ENCODE measurements around the gene SESN1. TPM values are rescaled to one million over a fixed set of nuclear protein-coding genes. Genes with fewer than 3 reads are reported as not detected.

Gene SESN1
- total RNA-seq, 3 donors from 2014 or later, result 23.5 to 42.6 (median 32.8) TPM

GRCh38 chr6:108955329-108955949 lies 139.2 kb downstream of the SESN1 start:
- TF ChIP-seq, protein P1, sequence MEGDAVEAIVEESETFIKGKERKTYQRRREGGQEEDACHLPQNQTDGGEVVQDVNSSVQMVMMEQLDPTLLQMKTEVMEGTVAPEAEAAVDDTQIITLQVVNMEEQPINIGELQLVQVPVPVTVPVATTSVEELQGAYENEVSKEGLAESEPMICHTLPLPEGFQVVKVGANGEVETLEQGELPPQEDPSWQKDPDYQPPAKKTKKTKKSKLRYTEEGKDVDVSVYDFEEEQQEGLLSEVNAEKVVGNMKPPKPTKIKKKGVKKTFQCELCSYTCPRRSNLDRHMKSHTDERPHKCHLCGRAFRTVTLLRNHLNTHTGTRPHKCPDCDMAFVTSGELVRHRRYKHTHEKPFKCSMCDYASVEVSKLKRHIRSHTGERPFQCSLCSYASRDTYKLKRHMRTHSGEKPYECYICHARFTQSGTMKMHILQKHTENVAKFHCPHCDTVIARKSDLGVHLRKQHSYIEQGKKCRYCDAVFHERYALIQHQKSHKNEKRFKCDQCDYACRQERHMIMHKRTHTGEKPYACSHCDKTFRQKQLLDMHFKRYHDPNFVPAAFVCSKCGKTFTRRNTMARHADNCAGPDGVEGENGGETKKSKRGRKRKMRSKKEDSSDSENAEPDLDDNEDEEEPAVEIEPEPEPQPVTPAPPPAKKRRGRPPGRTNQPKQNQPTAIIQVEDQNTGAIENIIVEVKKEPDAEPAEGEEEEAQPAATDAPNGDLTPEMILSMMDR (IDR thresholded peaks at IDR 0.05), result no peak
- H3K4me1 ChIP-seq (ENCODE audit: low read depth), result no peaks in the 10 kb centered on the region
- H3K9me3 ChIP-seq, result no peaks in the 10 kb centered on the region
- DNase-seq (no peak), ATAC-seq (no peak)
- intact Hi-C loops (cut with DNase I, micrococcal nuclease), result no loop called here
- no peak overlapping the region for H3K4me3 ChIP-seq
- no peaks in the 10 kb centered on the region for H3K36me3 ChIP-seq (ENCODE audit: low read depth)

DNA sequence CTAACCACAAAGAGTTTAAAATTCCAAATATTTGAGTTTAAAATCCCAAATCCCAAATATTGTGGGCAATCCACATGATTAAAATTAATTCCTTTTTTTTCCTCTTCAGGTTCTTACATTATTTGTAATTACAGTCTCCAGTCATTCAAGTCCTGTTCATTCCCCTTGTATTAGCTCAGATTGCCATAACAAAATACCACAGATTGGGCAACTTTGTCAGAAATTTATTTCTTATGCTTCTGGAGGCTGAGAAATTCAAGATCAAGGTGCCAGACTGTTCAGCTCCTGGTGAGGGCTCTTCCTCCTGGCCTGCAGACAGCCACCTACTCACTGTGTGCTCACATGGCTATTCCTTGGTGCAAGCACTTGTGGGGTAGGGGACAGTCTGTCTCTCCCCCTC lies 141.0 kb downstream of the SESN1 start:
- TF ChIP-seq, protein P1 (IDR thresholded peaks at IDR 0.05), result no peak
- Histone ChIP-seq H3K4me3 (no peak overlapping the region), H3K36me3 (ENCODE audit: low read depth) (no peaks in the 10 kb centered on the region), H3K9me3 (no peaks in the 10 kb centered on the region), H3K4me1 (ENCODE audit: low read depth) (no peaks in the 10 kb centered on the region)
- ATAC-seq (no peak), DNase-seq (no peak)
- intact Hi-C loops (cut with DNase I, micrococcal nuclease), result no loop called here

DNA sequence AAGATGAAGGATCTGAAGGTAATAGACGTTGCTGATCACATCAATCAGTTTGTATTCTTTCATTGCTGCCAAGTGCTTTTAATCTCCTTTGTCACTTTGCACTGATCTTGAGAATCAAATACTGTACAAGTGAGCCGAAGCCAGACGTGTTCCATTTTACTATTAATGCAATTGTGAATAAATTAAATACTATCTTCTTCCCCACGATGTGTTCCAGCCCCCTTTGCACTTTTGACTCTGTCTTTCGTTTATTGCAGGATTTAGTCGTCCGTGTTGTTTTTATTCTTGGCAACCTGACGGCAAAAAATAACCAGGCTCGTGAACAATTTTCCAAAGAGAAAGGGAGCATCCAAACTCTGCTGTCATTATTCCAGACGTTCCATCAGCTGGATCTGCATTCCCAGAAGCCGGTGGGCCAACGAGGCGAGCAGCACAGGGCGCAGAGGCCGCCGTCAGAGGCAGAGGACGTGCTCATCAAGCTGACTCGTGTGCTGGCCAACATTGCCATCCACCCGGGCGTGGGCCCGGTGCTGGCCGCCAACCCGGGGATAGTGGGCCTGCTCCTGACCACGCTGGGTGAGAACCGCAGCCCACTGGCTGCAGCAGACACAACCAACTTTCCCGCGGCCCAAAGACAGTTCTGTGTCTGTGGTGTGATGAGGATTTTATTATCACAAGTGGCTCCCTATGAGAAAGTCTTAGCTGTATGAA lies 141.7 kb downstream of the SESN1 start:
- Histone ChIP-seq H3K4me1 (ENCODE audit: low read depth) (no peaks in the 10 kb centered on the region), H3K4me3 (no peak overlapping the region), H3K36me3 (ENCODE audit: low read depth) (no peaks in the 10 kb centered on the region), H3K9me3 (no peaks in the 10 kb centered on the region)
- no peak for ATAC-seq
- intact Hi-C loops (cut with DNase I, micrococcal nuclease), result no loop called here
- DNase-seq, result no peak
- TF ChIP-seq, protein P1 (IDR thresholded peaks at IDR 0.05), result no peak

DNA sequence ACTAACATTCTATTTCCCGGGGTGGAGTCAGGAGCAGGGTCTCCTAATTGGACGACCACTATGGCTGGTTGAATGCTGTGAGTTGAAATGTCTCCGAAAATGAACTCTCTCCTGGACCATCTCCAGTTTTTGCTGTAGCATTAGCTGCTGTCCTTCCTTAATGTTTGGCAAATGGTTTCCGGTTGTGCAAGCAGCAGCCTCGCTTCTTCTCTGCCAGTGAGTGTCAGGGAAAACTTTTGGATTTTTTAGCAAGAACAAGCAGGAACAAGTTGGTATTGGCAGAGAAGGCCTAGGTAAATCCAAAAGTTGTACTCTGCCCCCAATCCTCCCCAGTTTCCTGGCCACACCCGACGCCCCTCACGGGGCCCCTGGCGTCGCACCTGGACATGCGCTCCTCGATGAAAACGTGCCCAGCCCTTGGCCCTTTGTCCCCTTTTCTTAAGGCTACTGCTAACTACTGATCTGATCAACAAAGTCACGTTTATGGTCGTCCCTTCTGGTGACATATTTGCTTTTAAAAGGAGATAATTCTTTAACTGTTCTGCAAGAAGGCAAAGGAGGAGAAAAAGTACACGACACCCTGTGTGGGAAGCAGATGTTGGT lies 143.2 kb downstream of the SESN1 start:
- no peaks in the 10 kb centered on the region for H3K36me3 ChIP-seq (ENCODE audit: low read depth)
- H3K9me3 ChIP-seq, result no peaks in the 10 kb centered on the region
- intact Hi-C loops (cut with DNase I, micrococcal nuclease), result no loop called here
- ATAC-seq (peak; percentile 83), DNase-seq (peak; percentile 58 to 74 (median 60))
- peaks cover 5% of the 10 kb centered on the region for H3K4me1 ChIP-seq (ENCODE audit: low read depth)
- TF ChIP-seq, protein P1 (IDR thresholded peaks at IDR 0.05), result no peak
- H3K4me3 ChIP-seq, result no peak overlapping the region

DNA sequence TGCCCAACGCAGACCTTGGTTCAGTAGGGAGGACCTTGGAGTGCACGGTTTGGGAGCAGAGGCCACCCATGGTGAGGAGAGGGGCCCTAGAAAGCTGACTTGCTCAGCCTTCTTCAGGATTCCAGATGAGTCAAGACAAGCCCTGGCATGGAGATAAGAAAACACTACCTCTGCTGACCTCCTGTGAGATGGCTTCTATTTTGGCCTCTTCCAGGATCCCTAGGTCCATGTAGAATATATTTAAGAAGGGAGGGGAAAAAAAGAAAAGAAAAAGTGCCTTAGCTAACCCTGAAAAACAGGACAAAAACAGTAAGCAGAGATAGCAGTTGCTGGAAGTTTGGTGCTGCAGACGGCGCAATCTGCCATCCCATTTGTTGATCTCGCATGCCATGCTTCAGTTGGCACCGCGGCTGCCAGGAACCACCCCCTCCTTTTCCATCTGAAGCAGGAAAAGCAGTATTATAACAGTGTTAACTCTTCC lies 146.4 kb downstream of the SESN1 start:
- DNase-seq (peak in 1 of 3 donors; percentile 53), ATAC-seq (peak; percentile 33)
- Histone ChIP-seq H3K36me3 (ENCODE audit: low read depth) (no peaks in the 10 kb centered on the region), H3K9me3 (no peaks in the 10 kb centered on the region), H3K4me3 (no peak overlapping the region), H3K4me1 (ENCODE audit: low read depth) (peaks cover 6% of the 10 kb centered on the region)
- intact Hi-C loops (cut with DNase I, micrococcal nuclease), result loop anchor here in 1 of 2 donors (10.0 kb wide), 1 partner anchor 127 kb away; no protein-coding TSS in a partner anchor
- TF ChIP-seq, protein P1 (IDR thresholded peaks at IDR 0.05), result no peak

Measured in mucosa of descending colon (tissue), 3 donors.